Activated T-helper 2 cell treated with anti-CD3 and anti-CD28 coated beads, Interferon-gamma antibody, Interleukin-2, Interleukin-4, amounts not matched to agents 10 μg/mL and 5 μg/mL and 100 μg/mL, durations not matched to agents 14 hours and 24 hours and 36 hours (primary cell): Measurements from ENCODE around the gene NUDT1. TPM values are rescaled to one million over a fixed set of nuclear protein-coding genes. Genes with fewer than 3 reads are reported as not detected.

Experiments used
- DNase-seq: peaks from one replicate; pipeline ENCODE4 v3.0.0; 2021; ENCODE audit warnings: low spot score
- H3K27ac Mint-ChIP-seq: one replicate; pipeline ENCODE4 v1.8.0; 2021; ENCODE audit warnings: mixed read lengths
- H3K27me3 Mint-ChIP-seq: one replicate; pipeline ENCODE4 v1.8.0; 2021; ENCODE audit warnings: low read depth, mixed read lengths
- H3K36me3 Mint-ChIP-seq: one replicate; pipeline ENCODE4 v1.8.0; 2021; ENCODE audit warnings: low read depth, mixed read lengths
- H3K4me1 Mint-ChIP-seq: one replicate; pipeline ENCODE4 v1.8.0; 2021; ENCODE audit warnings: low read depth, mixed read lengths
- H3K4me3 Mint-ChIP-seq: one replicate; pipeline ENCODE4 v1.8.0; 2021; ENCODE audit warnings: low read depth, mild to moderate bottlenecking, moderate library complexity, mixed read lengths
- H3K9me3 Mint-ChIP-seq: one replicate; pipeline ENCODE4 v1.8.0; 2021; ENCODE audit warnings: mixed read lengths
- intact Hi-C: fragments of 100-400 bp; cut with micrococcal nuclease; formaldehyde crosslinking; loops from one replicate; pipeline ENCODE4 v1.15.1; 2023
- total RNA-seq: library from RNA; stranded (reverse); gene quantifications from 2 replicates; pipeline ENCODE4 v1.2.3, GENCODE V29; 2022

NUDT1 gene
- 68.3 and 69.3 TPM in 2 replicates for total RNA-seq

DNA sequence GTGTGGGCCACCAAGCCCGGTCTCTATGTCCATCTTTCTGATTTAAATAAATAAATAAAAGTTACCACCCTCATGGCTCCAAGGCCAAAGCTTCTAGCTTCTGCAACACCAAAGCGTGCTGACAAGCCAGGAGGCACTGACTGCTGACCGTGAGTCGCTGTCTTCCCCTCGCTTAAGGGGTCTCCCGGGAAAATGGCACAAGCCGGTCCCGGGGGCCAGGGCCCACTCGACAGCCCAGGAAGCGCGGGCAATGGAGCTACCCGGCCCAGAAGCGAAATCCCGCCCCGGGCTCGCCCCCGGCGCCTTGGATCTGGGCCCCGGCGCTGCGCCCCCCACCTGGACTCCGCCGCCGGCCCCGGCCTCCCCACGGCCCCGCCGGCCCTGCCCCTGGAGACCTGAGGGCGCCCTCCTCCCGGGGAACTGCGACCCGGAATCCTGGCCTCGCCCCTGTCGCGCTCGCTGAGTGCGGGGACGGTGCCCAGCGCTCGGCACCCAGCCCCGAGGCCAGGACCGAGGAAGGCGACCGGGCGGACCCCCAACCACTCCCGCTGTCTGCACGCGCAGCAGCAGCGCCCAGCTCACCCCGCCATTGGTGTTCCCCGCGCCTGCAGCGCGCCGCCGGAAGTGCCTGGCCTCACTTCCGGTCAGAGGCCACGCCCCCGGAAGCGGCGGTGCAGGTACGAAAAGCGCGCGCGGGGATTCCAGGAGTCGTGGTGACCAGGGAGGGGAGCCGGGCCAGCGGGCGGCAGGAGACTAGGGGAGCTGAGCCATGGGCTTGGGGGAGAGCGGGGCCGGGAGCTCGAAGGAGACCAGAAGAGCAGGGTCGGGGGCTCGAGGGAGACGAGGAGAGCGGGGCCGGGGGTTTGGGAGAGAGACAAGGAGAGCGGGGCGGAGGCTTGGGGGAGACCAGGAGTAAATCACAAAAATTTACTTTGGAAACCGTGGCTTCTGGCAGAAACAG, at the start of gene NUDT1, which contains the start of gene MRM2:
TSS of gene NUDT1 (plus strand) at position 647 of the 961 bp plus-strand sequence. CDS start 2,349 bp downstream, outside the sequence.
TSS of gene MRM2 (minus strand) at position 626 of the 961 bp plus-strand sequence. CDS start at position 590, 36 bp downstream.
- Mint-ChIP-seq H3K27me3 (no peaks in the 10 kb centered on the region), H3K4me1 (peaks cover 22% of the 10 kb centered on the region), H3K4me3 (peak within 1 kb of the TSS; percentile 97), H3K9me3 (no peaks in the 10 kb centered on the region), H3K36me3 (peaks cover 42% of the 10 kb centered on the region), H3K27ac (peak within 1 kb of the TSS; percentile 95)
- peak; percentile 71 for DNase-seq
- intact Hi-C loops: loop anchor here (1.0 to 10.0 kb wide), 3 partner anchors 10 to 667 kb away; partner anchors contain the start of genes MAD1L1, PSMG3 and SNX8

DNA sequence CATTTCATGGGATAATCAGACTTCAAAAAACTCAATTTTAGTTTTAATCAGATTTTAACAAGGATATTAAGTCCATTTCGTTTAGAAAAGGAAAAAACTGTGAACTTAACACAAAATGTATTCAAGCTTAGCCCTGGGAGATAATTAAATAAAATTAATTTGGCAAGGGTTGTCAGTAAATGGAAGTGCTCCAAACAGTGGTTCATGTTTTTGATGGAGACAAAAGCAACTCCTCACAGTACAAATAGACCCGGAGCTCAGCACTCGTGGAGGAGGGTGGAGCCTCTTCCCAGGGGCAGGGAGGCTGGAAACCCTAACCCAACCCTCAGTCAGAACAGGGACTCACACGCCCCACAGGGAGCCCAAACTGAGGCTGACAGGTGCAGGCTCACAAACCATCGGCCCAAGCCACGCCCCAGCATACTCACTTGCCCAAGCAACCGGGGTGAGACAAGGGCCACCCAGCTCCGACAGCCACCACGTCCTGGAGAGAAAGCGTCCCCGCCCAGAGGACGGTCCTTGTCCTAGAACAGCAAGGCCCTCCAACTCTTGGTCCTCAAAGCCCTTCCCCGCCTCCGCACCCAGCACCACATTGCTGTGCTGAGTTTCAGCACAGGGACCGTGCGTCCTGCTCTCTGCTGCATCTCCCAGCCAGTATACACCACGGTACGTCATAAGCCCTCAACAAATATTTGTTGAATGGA, 49.0 kb upstream of the NUDT1 start:
- no peak overlapping the region for H3K27ac Mint-ChIP-seq
- H3K36me3 Mint-ChIP-seq: peaks cover 54% of the 10 kb centered on the region
- no peaks in the 10 kb centered on the region for H3K4me1 Mint-ChIP-seq
- H3K27me3 Mint-ChIP-seq: no peaks in the 10 kb centered on the region
- no peak for DNase-seq
- intact Hi-C loops: no loop called here
- peaks cover 5% of the 10 kb centered on the region for H3K9me3 Mint-ChIP-seq
- no peak overlapping the region for H3K4me3 Mint-ChIP-seq

DNA sequence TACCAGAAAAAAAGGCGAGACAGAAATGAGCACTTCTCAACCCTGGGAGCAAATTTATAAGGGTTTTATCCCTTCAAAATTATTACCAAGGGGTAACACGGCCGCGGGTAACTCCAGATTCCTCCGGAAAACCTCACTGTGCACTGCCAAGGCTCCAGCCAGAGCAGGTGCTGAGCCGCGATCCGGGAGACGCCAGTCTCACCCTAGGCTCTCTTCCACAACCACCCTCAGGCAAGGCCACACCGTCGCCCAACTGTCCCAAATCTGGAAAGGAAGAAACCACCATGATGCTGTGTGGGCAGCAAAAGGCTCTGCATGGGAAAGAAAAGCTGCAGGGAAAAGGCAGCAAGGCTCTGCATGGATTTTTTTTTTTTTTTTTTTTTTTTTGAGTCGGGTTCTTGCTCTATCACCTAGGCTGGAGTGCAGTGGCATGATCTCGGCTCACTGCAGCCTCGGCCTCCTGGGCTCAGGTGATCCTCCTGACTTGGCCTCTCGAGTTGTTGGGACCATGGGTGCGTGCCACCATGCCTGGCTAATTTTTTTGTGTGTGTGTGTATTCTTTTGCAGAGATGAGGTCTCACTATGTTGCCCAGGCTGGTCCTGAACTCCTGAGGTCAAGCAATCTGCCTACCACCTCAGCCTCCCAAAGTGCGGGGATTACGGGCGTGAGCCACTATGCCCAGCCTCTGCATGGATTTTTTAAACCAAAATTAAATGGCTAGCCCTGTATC, 48.3 kb upstream of the NUDT1 start:
- H3K4me3 Mint-ChIP-seq: no peak overlapping the region
- H3K27me3 Mint-ChIP-seq: no peaks in the 10 kb centered on the region
- H3K27ac Mint-ChIP-seq: no peak overlapping the region

DNA sequence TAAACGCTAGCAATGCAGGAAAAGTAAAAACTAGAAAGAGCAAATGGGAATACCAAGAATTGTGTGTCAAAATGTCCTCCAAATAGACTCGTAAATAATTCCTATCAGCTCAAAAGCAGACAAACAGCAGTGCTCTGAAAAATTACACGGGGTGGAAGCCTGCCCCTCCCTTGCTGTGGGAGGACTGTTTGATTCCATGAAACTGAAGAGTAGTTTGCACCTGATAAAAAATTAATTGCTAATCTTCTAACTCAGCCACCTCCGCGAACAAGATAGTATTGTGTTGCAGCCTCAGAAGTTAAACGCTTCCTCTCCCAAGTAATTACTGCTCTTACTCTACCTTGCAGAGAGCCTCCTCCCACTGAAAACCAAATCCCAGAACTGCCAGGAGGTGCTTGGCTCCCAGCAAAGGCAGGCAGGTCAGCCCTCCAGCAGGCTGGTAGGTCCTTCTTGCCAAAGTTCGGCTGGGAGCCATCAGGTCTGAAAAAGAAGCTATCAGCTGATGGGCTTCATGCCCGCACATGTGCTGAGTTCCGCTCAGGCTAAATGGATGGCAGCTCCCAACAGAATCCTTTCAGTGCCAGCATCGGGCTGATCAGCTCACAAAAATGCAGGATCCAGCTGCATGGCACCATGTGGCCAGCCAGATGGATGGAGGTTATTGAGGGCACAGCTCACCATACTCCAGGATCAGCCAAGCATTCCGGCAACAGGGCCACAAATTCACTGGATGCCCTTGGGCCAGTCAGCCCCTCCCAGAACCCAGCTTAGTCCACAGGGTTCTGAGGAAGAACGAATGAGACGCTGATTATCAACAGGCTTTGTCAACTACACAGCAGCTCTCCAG, 46.4 kb upstream of the NUDT1 start:
- H3K36me3 Mint-ChIP-seq: peaks cover 50% of the 10 kb centered on the region
- H3K4me1 Mint-ChIP-seq: no peaks in the 10 kb centered on the region
- intact Hi-C loops: no loop called here
- no peak overlapping the region for H3K27ac Mint-ChIP-seq
- no peak for DNase-seq
- H3K9me3 Mint-ChIP-seq: peaks cover 5% of the 10 kb centered on the region
- no peak overlapping the region for H3K4me3 Mint-ChIP-seq
- H3K27me3 Mint-ChIP-seq: no peaks in the 10 kb centered on the region

More for the DNA sequence above, 48.3 kb upstream of the NUDT1 start:
- Mint-ChIP-seq H3K36me3 (peaks cover 54% of the 10 kb centered on the region), H3K9me3 (peaks cover 5% of the 10 kb centered on the region), H3K4me1 (no peaks in the 10 kb centered on the region)
- intact Hi-C loops: no loop called here
- DNase-seq: no peak

DNA sequence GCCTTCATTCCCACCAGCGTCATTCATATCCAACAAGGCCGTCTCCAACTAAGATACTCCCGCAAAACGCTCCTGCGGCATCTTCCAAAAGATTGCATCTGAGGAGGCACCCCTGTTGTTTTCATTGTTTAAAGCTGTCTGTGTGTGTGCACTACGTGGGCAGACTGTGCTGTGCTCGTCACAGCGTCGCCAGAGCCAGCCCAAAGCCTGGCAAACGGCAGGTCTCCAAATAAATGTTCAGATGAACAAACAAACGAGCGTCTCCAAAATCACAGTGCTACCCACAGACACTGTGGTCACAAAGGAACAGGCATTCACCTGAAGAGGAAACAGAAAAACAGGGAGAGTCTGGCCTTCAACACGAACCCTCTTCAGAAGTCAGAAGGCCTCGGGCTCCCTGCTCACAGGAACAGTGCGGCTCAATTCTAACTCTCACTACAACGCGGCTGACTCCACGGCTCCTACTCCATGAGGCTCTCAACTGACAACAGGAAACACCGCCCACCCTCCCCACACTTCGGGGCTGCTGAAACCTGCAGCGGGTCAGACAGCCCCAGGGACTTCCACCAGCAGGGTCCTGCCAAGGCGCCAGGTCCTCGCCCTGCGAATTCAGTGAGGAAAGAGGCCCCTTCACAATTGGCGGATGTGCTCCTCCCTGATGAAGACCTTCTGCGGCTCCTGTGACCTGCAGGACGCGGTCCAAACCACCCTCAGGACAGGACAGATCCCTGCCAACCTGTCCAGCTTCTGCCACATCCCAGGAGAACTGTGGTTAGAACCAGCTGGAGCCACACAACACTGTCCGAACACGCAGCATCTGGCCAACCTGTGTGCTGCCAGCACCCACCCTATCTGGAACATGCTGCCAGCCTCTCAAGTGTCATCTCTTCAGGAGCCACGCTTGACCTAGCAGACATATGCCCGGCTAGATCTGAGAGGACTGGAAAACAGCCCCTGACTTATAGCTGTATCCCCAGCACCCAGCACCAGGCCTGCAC, 45.3 kb upstream of the NUDT1 start:
- H3K36me3 Mint-ChIP-seq: peaks cover 45% of the 10 kb centered on the region
- H3K27ac Mint-ChIP-seq: no peak overlapping the region
- no peaks in the 10 kb centered on the region for H3K4me1 Mint-ChIP-seq
- intact Hi-C loops: no loop called here
- no peak overlapping the region for H3K4me3 Mint-ChIP-seq
- no peak for DNase-seq
- H3K9me3 Mint-ChIP-seq: peaks cover 5% of the 10 kb centered on the region
- no peaks in the 10 kb centered on the region for H3K27me3 Mint-ChIP-seq

DNA sequence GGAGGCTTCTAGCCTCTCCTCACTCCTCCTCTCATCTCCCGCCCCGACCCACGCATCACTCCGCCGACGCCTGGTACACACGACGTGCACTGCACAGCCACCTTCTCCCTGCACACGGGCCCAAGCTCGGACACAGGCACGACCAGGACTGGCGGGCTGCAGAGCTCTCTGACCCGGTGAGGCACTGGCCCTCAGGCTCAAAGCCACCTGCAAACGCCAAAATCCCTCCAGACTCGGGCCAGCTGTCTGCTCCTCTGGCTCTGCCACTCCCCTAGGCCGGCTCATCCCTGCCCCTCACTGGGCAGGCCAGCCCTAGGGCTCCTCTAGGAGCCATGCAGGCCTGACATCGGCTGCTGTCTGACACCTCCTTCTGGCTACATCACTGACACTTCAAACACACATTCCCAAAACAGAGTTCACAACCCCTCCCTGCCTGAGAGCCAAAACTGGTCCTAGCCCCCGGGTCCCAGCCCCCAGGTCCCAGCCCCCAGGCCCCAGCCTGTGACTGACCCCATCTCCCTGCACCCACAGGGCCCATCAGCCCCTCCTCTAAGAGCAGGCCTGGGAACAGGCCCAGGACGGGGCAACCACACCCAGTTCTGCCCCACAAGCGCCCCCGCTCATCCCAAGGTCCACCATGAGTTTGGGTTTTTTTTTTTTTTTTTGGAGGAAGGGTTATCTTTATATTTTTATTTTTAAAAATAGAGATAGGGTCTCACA, 44.4 kb upstream of the NUDT1 start:
- peaks cover 5% of the 10 kb centered on the region for H3K9me3 Mint-ChIP-seq
- H3K36me3 Mint-ChIP-seq: peaks cover 41% of the 10 kb centered on the region
- no peak overlapping the region for H3K27ac Mint-ChIP-seq
- intact Hi-C loops: no loop called here
- H3K4me3 Mint-ChIP-seq: no peak overlapping the region
- H3K4me1 Mint-ChIP-seq: no peaks in the 10 kb centered on the region
- H3K27me3 Mint-ChIP-seq: no peaks in the 10 kb centered on the region
- no peak for DNase-seq

DNA sequence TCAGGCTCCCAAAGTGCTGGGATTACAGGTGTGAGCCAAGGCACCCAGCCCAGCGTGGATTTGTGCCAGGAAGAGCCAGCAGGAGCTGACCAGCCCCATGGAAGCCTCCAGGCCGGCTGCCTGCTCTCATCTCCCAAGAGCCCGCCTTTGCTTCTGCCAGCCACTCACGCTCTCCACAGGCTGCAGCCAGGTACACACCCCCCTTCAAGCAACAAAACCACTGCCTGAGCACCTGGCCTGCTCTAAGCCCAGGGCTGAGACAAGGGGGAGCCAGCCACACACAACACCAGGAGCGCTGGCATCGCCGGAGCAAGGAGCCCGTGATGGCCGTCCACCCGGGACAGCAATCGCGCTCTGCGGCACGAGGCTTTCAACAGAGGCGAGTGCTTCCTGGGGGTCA, 43.8 kb upstream of the NUDT1 start:
- intact Hi-C loops: no loop called here
- no peak overlapping the region for H3K4me3 Mint-ChIP-seq
- DNase-seq: no peak
- peaks cover 5% of the 10 kb centered on the region for H3K9me3 Mint-ChIP-seq
- no peak overlapping the region for H3K27ac Mint-ChIP-seq
- no peaks in the 10 kb centered on the region for H3K27me3 Mint-ChIP-seq
- H3K4me1 Mint-ChIP-seq: no peaks in the 10 kb centered on the region
- peaks cover 41% of the 10 kb centered on the region for H3K36me3 Mint-ChIP-seq

DNA sequence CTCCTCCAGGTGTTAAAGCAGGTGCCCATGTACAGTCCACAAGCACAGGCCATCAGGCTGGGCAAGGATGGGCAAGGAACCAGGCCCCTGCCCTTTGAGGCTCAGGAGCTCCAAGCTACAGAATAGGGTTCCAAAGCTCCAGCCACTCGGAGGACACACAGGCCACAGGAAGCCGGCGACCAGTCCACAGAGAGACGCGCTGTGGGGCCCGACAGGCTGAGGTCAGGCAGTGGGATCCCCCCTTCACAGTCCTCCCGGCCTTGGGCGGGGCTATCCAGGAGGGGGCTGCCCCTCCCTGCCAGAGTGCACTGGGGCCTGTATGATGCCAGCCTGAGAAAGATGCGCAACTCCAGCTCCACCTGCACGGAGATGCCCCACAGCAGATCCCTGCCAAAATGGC, 43.3 kb upstream of the NUDT1 start:
- Mint-ChIP-seq H3K4me3 (no peak overlapping the region), H3K36me3 (peaks cover 41% of the 10 kb centered on the region), H3K4me1 (no peaks in the 10 kb centered on the region), H3K9me3 (peaks cover 5% of the 10 kb centered on the region), H3K27me3 (no peaks in the 10 kb centered on the region), H3K27ac (no peak overlapping the region)
- no peak for DNase-seq
- intact Hi-C loops: no loop called here

DNA sequence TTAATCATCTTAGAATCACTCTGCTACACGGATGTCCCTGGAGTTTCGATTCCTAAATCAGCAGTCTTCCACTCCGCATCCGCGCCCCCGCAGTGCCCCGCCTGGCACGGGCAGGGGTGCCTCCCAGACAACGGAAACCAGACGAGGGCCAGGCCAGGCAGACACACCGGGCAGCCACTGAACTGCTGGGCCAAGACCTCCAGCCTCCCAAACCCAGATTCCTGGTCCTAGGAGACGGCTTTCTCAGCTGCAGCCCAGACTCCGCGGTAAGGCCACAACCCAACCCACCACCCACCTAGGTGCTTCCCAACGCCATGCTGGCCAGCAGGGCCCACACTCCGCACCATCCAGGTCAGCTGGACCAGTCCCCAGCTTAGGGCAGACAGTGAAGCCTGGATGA, 42.5 kb upstream of the NUDT1 start:
- no peaks in the 10 kb centered on the region for H3K27me3 Mint-ChIP-seq
- no peak overlapping the region for H3K27ac Mint-ChIP-seq
- intact Hi-C loops: no loop called here
- no peaks in the 10 kb centered on the region for H3K4me1 Mint-ChIP-seq
- H3K4me3 Mint-ChIP-seq: no peak overlapping the region
- H3K36me3 Mint-ChIP-seq: peaks cover 37% of the 10 kb centered on the region
- no peak for DNase-seq
- H3K9me3 Mint-ChIP-seq: peaks cover 5% of the 10 kb centered on the region

DNA sequence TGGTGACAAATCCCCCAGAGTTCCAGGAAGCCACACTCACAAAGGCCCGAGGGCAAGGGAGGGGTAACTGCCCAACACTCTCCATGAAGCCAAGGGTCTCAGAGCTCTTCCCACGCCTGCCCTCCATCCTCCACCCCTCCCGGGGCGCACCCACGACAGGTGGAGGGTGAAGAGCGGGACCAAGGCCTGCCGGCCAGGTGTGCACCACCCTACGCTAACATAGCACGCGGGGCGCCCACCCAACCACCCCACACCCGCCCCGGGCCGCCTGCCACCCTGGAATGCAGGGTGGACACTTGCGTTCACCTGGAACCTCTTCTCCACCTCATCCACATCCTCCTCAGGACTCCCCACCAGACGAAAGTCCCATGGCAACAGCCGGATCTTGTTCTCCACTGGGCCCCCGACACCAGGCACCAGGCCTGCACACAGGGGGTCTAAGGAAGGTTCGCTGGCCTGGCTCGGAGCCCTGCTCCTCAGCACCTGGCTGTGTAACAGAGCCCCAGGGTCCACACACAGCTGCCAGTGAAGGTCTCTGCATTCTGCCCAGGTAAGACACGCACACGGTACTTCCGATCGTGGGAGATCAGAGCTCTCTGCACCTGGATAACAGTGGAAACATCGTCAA, 42.0 kb upstream of the NUDT1 start:
- Mint-ChIP-seq H3K9me3 (peaks cover 5% of the 10 kb centered on the region), H3K36me3 (peaks cover 31% of the 10 kb centered on the region), H3K27me3 (no peaks in the 10 kb centered on the region), H3K27ac (no peak overlapping the region), H3K4me3 (no peak overlapping the region), H3K4me1 (no peaks in the 10 kb centered on the region)
- intact Hi-C loops: no loop called here
- DNase-seq: no peak
